NCI-H526 (cell line): Measurements from ENCODE around the gene ADAMTS2.

ENCODE experiments used
- DNase-seq, 2 experiments: peaks; one replicate each; lab custom pipeline; 2025; lab: John Stamatoyannopoulos, UW

ADAMTS2 gene

DNA sequence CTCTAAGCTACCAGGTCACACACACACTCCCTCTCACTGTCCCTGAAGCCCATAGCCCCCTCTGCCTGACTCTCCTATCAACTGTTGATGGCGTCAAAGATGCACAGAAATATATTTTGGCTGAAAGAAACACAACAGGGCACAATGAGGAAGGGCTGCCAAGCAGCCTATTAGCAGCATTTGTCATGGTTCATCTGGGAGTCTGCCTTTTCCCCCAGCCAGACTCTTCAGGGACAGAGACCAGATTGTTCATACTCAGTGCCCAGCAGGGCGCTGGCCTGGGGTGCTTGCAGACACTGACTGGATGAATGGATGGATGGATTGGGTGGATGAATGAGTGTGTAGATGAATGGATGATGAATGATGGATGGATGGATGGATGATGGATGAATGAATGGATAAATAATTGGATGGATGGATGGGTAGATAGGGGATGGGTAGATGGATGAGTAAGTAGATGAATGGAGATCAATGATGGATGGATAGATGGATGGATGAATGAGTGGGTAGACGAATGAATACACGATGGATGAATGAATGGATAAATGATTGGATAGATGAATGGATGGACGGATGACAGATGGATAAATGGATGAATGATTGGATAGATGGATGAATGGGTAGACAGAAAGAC, 90.5 kb downstream of the ADAMTS2 start:
- no peak for DNase-seq

- no peak for DNase-seq
Measured at GRCh38 chr5:179253730-179254129, 91.5 kb downstream of the ADAMTS2 start.

GRCh38 chr5:179251276-179251969, 93.8 kb downstream of the ADAMTS2 start:
- DNase-seq, result no peak

GRCh38 chr5:179250561-179251225, 94.6 kb downstream of the ADAMTS2 start:
- DNase-seq, result no peak

GRCh38 chr5:179246227-179246626, 99.0 kb downstream of the ADAMTS2 start:
- DNase-seq, result no peak

GRCh38 chr5:179245031-179245430, 100.2 kb downstream of the ADAMTS2 start:
- no peak for DNase-seq

- DNase-seq, result no peak
Measured at GRCh38 chr5:179244044-179244443, 101.2 kb downstream of the ADAMTS2 start.

DNA sequence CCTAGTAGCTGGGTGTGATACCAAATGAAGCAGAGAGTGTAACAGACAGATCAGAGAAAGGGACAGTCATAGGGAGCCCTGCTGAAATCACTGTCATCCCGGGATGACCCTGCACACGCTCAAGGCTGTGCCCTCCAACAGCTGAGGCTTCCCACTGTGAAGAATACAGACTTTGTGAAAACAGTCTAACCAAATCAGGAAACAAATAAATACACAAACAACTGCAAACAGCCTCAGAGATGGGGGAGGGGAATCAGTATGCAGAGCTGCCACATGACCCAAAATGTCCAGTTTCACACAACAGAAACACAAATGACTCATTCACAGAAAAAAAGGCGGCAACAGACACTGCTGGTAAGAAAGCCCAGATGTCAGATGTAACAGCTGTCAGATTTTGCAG, 101.9 kb downstream of the ADAMTS2 start:
- no peak for DNase-seq

GRCh38 chr5:179242676-179243075, 102.6 kb downstream of the ADAMTS2 start:
- no peak for DNase-seq

DNA sequence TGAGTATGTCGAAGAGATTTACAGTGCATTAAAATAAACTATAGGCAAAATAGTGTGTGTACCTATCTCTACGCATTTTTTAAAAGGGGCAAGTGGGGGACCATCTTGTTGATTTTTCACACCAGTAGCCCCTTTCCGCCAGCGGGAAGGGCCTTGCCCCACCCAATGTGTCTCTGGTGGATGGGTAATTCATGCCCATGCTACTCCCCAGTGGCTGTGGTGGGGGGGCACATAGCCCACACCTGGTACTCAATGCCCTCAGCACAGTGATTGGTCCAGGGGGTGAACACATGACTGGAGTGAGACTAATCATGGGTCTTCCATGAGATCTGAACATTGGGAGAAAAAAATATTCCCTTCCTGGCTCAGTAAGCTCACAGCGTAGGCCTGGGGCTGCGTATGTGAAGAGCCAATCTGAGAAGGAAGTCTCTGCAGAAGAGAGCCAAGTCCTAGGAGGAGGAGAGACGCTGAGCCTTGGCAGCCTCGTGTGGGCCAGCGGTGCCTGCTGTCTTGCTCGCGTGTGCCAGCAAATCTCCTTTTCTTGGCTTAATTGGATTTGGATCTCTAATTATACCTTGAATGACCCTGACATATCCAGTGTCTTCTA, 103.4 kb downstream of the ADAMTS2 start:
- no peak for DNase-seq

- no peak for DNase-seq
Measured at GRCh38 chr5:179241175-179241574, 104.1 kb downstream of the ADAMTS2 start.

GRCh38 chr5:179240561-179240960, 104.7 kb downstream of the ADAMTS2 start:
- no peak for DNase-seq

GRCh38 chr5:179239256-179240135, 105.8 kb downstream of the ADAMTS2 start:
- DNase-seq, result no peak

DNA sequence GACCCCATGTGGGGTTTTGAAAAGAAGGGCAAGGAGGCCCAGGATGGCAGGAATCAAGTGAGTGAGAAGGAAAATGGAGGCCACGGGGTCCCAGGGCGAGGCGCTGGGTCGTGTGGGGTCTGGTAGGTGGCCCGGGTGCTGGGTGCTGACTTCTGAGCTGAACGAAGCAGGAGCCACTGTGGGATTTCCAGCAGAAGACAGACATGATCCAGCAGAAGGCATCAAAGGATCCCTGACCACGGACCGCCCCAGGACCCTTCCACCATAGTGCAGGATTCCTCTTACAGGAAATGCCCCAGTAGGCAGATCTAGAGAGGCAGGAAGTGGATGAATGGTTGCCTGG, 106.7 kb downstream of the ADAMTS2 start:
- DNase-seq, result no peak

GRCh38 chr5:179237770-179238627, 107.3 kb downstream of the ADAMTS2 start:
- DNase-seq, result no peak

- DNase-seq, result no peak
Measured at GRCh38 chr5:179235416-179236400, 109.6 kb downstream of the ADAMTS2 start.

DNA sequence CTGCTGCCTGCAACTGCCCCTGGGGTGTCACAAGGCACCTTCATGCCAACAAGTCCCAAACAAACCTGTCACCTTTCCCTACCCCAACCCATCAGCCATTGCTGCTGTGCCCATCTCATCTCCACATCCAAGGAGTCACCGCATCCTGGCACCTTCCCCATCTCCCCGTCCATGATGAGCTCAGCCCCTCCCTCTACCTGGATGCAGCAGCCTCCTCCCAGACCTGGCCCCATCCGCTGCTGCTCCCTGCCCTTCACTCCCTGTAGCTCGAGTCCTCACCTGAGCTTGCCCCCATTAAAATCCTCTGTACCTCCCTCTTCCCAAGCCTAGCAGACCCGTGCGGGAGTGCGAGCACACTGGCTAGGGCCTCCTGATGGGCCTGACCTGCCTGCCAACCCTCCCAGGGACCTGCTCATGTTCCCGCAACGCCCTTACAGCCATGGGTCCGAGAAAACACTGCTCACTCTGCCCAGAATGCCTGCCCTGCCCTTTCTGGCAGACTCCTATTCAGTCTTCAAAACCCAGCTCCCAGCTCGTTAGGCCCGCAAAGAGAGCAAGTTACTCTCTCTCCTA, 110.6 kb downstream of the ADAMTS2 start:
- no peak for DNase-seq

GRCh38 chr5:179233909-179234562, 111.2 kb downstream of the ADAMTS2 start:
- no peak for DNase-seq
